Neural crest cell (in vitro differentiated cells): ENCODE measurements around the gene TTC39A. TPM values are rescaled to one million over a fixed set of nuclear protein-coding genes. Genes with fewer than 3 reads are reported as not detected.

Source experiments
- DNase-seq: peaks from one replicate; pipeline ENCODE4 v3.0.0; 2021; ENCODE audit warnings: low read depth, mixed read lengths, low spot score
- H3K27ac Mint-ChIP-seq: one replicate; pipeline ENCODE4 v1.8.0; 2021; ENCODE audit warnings: mild to moderate bottlenecking, mixed read lengths; ENCODE audit not compliant: unreplicated experiment
- H3K27me3 Mint-ChIP-seq: 2 replicates; pipeline ENCODE4 v1.8.0; 2021; ENCODE audit warnings: low read depth, mild to moderate bottlenecking, mixed read lengths
- H3K36me3 Mint-ChIP-seq: 2 replicates; pipeline ENCODE4 v1.8.0; 2021; ENCODE audit warnings: low read depth, mild to moderate bottlenecking, mixed read lengths
- H3K4me1 Mint-ChIP-seq: 2 replicates; pipeline ENCODE4 v1.8.0; 2021; ENCODE audit warnings: mixed read lengths
- H3K4me3 Mint-ChIP-seq: one replicate; pipeline ENCODE4 v1.8.0; 2021; ENCODE audit warnings: mild to moderate bottlenecking, mixed read lengths
- H3K9me3 Mint-ChIP-seq: 2 replicates; pipeline ENCODE4 v1.8.0; 2021; ENCODE audit warnings: mixed read lengths
- total RNA-seq: library from RNA; stranded (reverse); gene quantifications from 2 replicates; pipeline ENCODE4 v1.2.1, GENCODE V29; 2021
- TF ChIP-seq, protein P1 (sequence below): fragments of 200-600 bp; sonication (generic); conservative IDR thresholded peaks from 2 replicates; pipeline ENCODE4 v1.5.0; 2021; ENCODE audit warnings: antibody characterized with exemption, mild to moderate bottlenecking

The TTC39A gene
- total RNA-seq, 1 donor from 2014 or later: 1.7 TPM

DNA sequence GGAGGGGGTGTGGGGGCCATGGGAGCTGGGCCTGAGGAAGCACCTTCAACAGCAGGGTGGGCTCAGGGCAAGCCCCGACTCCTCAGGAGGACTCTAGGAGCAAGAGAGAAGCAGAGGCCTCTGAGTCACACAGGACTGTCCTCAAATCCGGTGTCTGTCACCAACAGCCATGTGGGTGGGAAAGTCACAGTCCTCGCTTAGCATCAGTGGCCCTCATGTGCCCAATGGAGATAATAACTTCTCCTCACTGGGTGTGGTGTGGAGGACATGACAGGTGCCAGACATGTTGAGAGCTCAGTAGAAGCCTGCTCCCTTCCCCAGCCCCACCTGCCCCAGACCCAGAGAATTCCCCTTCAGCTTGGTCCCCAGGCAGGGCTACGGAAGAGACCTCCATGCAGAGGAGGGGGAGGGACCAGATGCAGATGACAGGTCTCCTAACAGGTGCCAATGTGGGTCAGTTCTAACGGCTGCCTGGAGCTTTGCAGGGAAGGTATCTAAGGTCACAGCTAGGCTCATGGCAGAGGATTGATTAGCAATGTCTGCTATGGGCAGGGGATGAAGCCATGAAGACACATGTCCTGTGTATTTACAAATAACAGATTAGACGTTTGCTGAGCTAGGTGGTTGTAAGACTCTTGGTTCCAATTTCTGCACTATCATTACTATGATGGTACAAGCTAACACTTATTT lies 30.2 kb downstream of the TTC39A start:
- H3K27me3 Mint-ChIP-seq: no peaks in the 10 kb centered on the region
- TF ChIP-seq, protein P1, sequence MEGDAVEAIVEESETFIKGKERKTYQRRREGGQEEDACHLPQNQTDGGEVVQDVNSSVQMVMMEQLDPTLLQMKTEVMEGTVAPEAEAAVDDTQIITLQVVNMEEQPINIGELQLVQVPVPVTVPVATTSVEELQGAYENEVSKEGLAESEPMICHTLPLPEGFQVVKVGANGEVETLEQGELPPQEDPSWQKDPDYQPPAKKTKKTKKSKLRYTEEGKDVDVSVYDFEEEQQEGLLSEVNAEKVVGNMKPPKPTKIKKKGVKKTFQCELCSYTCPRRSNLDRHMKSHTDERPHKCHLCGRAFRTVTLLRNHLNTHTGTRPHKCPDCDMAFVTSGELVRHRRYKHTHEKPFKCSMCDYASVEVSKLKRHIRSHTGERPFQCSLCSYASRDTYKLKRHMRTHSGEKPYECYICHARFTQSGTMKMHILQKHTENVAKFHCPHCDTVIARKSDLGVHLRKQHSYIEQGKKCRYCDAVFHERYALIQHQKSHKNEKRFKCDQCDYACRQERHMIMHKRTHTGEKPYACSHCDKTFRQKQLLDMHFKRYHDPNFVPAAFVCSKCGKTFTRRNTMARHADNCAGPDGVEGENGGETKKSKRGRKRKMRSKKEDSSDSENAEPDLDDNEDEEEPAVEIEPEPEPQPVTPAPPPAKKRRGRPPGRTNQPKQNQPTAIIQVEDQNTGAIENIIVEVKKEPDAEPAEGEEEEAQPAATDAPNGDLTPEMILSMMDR: no peak
- no peak overlapping the region for H3K27ac Mint-ChIP-seq
- no peak overlapping the region for H3K4me3 Mint-ChIP-seq
- no peaks in the 10 kb centered on the region for H3K36me3 Mint-ChIP-seq
- H3K4me1 Mint-ChIP-seq: peaks cover 9% of the 10 kb centered on the region
- no peak for DNase-seq
- H3K9me3 Mint-ChIP-seq: no peaks in the 10 kb centered on the region

DNA sequence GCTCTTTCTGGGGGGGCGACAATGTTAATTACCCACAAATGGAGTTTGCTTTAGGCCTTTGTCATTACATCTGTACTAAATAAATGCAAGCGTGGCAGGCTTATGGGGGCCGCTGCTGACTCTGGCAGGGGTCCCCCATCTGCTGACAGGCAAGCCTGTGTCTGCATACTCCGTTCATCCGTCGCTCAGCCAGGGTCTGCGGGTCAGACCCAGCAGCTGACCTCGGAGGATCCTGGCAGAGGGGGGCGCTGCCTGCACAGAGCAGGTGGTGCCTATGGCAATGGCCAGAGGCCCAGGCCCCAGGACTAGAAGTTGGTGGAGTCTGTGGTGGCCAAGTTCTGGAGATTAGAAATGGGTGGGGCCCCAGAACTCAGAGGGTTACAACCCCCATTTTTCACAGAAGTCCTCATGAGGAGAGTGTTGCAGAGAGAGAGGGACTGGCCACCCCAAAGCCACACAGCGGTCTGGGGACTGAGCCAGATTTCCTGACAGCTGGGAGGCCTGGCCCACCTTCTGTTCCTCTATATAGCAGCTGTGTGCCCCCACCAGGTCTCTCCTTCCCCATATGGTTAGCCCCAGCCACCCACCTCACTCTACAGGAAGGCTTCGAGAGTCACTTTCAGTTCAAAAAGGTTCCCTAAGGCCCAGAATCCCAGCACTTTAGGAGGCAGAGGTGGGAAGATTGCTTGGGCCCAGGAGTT lies 31.0 kb downstream of the TTC39A start:
- no peak for DNase-seq
- Mint-ChIP-seq H3K4me1 (peaks cover 9% of the 10 kb centered on the region), H3K4me3 (no peak overlapping the region), H3K36me3 (no peaks in the 10 kb centered on the region), H3K27me3 (no peaks in the 10 kb centered on the region), H3K27ac (no peak overlapping the region), H3K9me3 (no peaks in the 10 kb centered on the region)
- TF ChIP-seq, protein P1: no peak

DNA sequence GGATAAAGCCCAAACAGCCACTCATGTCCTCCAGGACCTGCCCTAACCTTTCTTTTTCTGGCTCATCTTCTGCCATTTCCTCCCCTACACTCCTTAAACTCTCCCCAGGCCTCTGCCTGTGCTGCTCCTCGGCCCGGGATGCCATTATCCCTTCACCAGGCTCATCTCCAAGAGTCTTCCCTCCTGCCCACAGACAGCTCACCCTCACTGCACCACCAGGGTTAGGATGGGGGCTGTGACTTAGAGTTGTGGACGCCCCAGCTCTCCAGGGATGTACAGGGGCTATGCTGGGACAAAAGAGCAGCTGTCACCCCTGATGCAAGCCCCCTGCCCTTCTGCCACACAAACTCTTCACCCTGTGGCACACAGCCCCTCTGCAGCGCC lies 32.0 kb downstream of the TTC39A start:
- peaks cover 9% of the 10 kb centered on the region for H3K4me1 Mint-ChIP-seq
- no peaks in the 10 kb centered on the region for H3K36me3 Mint-ChIP-seq
- H3K4me3 Mint-ChIP-seq: no peak overlapping the region
- no peak for DNase-seq
- no peaks in the 10 kb centered on the region for H3K27me3 Mint-ChIP-seq
- H3K27ac Mint-ChIP-seq: no peak overlapping the region
- TF ChIP-seq, protein P1: no peak
- H3K9me3 Mint-ChIP-seq: no peaks in the 10 kb centered on the region

DNA sequence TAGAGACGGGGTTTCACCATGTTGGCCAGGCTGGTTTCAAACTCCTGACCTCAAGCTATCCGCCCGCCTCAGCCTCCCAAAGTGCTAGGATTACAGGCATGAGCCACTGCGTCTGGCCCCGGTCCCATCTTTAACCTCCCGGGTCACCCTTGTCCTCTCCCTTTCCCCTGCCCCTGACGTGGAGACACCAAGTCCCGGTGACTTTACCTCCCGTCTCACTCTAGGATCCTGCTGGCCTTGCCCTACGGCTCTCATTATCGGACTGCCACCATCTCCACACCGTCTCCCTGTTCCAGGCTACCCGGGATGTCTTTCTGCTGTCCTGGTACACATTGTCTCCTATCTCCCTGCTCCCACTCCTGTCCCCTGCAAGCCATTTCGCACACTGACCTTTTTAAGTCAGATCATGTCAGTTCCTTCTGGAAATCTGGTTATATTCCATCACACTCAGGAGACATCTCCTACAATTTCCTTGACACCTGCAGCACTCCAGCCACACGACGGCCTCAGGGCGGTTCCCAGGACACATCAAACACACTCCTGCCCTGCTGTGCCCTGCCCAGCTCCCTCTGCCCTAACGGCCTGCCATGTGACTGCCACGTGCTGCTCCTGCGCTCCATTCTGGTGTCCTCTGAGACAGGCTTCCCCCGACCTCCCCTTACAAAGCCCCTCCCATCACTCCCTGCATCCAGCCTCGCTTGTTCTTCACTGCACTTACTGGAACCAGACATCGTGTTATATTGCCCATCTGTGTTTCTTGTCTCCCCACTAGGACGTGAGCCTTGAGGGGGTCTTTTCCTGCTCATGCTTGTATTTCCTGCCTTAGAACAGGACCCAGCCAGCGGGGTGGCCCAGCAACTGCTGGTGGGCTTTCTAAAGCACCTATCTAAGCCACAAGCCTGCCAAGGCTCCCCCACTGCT lies 32.7 kb downstream of the TTC39A start:
- Mint-ChIP-seq H3K27me3 (no peaks in the 10 kb centered on the region), H3K4me3 (no peak overlapping the region), H3K9me3 (no peaks in the 10 kb centered on the region), H3K4me1 (peaks cover 9% of the 10 kb centered on the region), H3K27ac (peak overlapping the region; percentile 81), H3K36me3 (no peaks in the 10 kb centered on the region)
- TF ChIP-seq, protein P1: no peak
- DNase-seq: no peak
